T-cell (primary cell): ENCODE measurements around the gene STIM1. TPM values are rescaled to one million over a fixed set of nuclear protein-coding genes. Genes with fewer than 3 reads are reported as not detected.

Source experiments
- ATAC-seq, 4 experiments: fragments of 200-7000 bp in 3 of 4; fragments of 150-1000 bp in 1 of 4; cut with Tn5 transposase; replicated peaks in 1 of 4; 1 replicate in 3 of 4; 2 replicates in 1 of 4; pipeline ENCODE4 v1.10.0; 2021; ENCODE audit warnings: moderate library complexity in 3 of 4, mild to moderate bottlenecking in 2 of 4, moderate number of reproducible peaks in 1 of 4
- CTCF ChIA-PET, 2 donors: fragments of 300-600 bp; sonication (Branson Sonifier 250); formaldehyde crosslinking; loops; one replicate each; lab custom pipeline; 2022; ENCODE audit warnings: antibody characterized with exemption in 2 of 2; lab: Charles Lee
- POLR2A ChIA-PET, 2 donors: fragments of 300-600 bp; sonication (Branson Sonifier 250); formaldehyde crosslinking; loops; one replicate each; lab custom pipeline; 2022; ENCODE audit warnings: antibody characterized with exemption in 2 of 2; lab: Charles Lee
- DNase-seq, 35 experiments: peaks; one replicate each; pipeline versions ENCODE4 v3.0.0 to v3.0.0-alpha.2; 2013 to 2023
- H3K27ac ChIP-seq: one replicate; pipeline ENCODE4 v1.5.1; 2013; ENCODE audit warnings: low read length
- H3K27me3 ChIP-seq, 2 experiments: replicated peaks in 1 of 2; 1 replicate in 1 of 2; 2 replicates in 1 of 2; pipeline versions ENCODE4 v1.6.1 to v1.7.0; 2013; ENCODE audit warnings: low read length in 1 of 2, mixed read lengths in 1 of 2; ENCODE audit not compliant: control insufficient read depth in 2 of 2, insufficient read depth in 2 of 2; ENCODE audit errors: extremely low read depth in 1 of 2
- H3K36me3 ChIP-seq, 2 donors: 1 replicate in 1 of 2; 2 replicates in 1 of 2; pipeline versions ENCODE4 v1.6.1 to v1.7.0; 2013; ENCODE audit warnings: low read length in 1 of 2; ENCODE audit not compliant: control insufficient read depth in 2 of 2, insufficient read depth in 1 of 2; ENCODE audit errors: extremely low read depth in 1 of 2
- H3K4me1 ChIP-seq, 2 experiments: 1 replicate in 1 of 2; 2 replicates in 1 of 2; pipeline versions ENCODE4 v1.6.1 to v1.7.0; 2013; ENCODE audit warnings: low read length in 2 of 2, mixed read lengths in 1 of 2; ENCODE audit not compliant: insufficient read depth in 2 of 2, control insufficient read depth in 1 of 2; ENCODE audit errors: extremely low read depth in 1 of 2
- H3K4me3 ChIP-seq, 2 donors: 1 replicate in 1 of 2; 2 replicates in 1 of 2; pipeline versions ENCODE4 v1.5.1 to v1.7.0; 2013; ENCODE audit warnings: mild to moderate bottlenecking in 2 of 2, low read length in 1 of 2, moderate library complexity in 1 of 2; ENCODE audit not compliant: control insufficient read depth in 1 of 2; ENCODE audit errors: extremely low read depth in 1 of 2
- H3K9me3 ChIP-seq: 2 replicates; pipeline ENCODE4 v1.7.0; 2013
- H3K27ac Mint-ChIP-seq, 2 donors: one replicate each; pipeline ENCODE4 v1.8.0; 2020 to 2021; ENCODE audit warnings: mild to moderate bottlenecking in 2 of 2, mixed read lengths in 2 of 2
- H3K27me3 Mint-ChIP-seq, 2 donors: one replicate each; pipeline ENCODE4 v1.8.0; 2021 to 2022; ENCODE audit warnings: mixed read lengths in 2 of 2
- H3K36me3 Mint-ChIP-seq: one replicate; pipeline ENCODE4 v1.8.0; 2021; ENCODE audit warnings: mixed read lengths
- H3K4me1 Mint-ChIP-seq, 3 donors: one replicate each; pipeline ENCODE4 v1.8.0; 2020 to 2022; ENCODE audit warnings: mixed read lengths in 3 of 3, mild to moderate bottlenecking in 1 of 3
- H3K4me3 Mint-ChIP-seq, 3 donors: one replicate each; pipeline ENCODE4 v1.8.0; 2020 to 2022; ENCODE audit warnings: mild to moderate bottlenecking in 3 of 3, mixed read lengths in 3 of 3, moderate library complexity in 3 of 3
- H3K9me3 Mint-ChIP-seq, 3 donors: one replicate each; pipeline ENCODE4 v1.8.0; 2020 to 2022; ENCODE audit warnings: mixed read lengths in 3 of 3
- WGBS: methylation state at CpG from one replicate; pipeline ENCODE4 v1.1.5; 2013; ENCODE audit warnings: missing lambda C conversion rate; ENCODE audit not compliant: insufficient coverage; 5-methylcytosine and 5-hydroxymethylcytosine counted together
- total RNA-seq, 35 experiments: library from RNA in 6 of 35; stranded (reverse) in 6 of 35; fragments of 120-200 nt in 1 of 35; gene quantifications; one replicate each; pipeline versions ENCODE4 v1.2.1 to v1.2.4 and lab custom pipeline; 2013 to 2026

The STIM1 gene
- total RNA-seq, 5 donors from 2014 or later (not counting 1 experiment from before 2014, with no cell fraction given): 87.6 to 139 (median 94.5) TPM

DNA sequence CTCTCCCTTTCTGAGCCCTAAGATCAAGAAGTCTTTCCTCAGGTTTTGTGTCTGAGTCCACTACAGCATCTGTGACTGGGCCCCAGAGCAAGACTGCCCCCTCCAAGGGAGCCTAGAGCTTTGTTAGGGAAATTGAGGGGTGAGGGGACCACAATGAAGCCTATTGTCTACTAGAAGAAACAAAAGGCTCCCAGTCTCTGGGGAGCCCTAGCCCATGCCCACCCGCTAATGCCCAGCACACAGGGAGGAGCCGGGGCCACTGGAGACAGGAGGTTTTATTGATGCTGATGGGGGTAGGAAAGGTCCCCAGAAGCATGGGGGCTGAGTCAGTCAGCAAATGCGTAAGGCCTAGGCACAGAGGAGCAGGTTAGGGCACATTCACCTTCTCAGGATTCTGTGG, 28.7 kb upstream of the STIM1 start:
- ATAC-seq: no peak
- 93% methylated on average over 3 of the region's 3 CpGs for WGBS
- Histone ChIP-seq H3K27ac (no peak overlapping the region), H3K9me3 (no peaks in the 10 kb centered on the region), H3K27me3 (no peaks in the 10 kb centered on the region), H3K4me3 (no peak overlapping the region), H3K36me3 (peaks cover 22 to 59% of the 10 kb centered on the region in 2 donors), H3K4me1 (peaks cover 2 to 34% of the 10 kb centered on the region in 2 experiments)
- DNase-seq: no peak
- Mint-ChIP-seq H3K27ac (peak overlapping the region; percentile 44 to 63), H3K27me3 (no peaks in the 10 kb centered on the region), H3K9me3 (no peaks in the 10 kb centered on the region), H3K36me3 (peaks cover 30% of the 10 kb centered on the region), H3K4me1 (peaks cover 52 to 67% (median 52%) of the 10 kb centered on the region in 3 donors), H3K4me3 (no peak overlapping the region)
- CTCF ChIA-PET: interaction anchor here in 1 of 2 donors (0.7 to 2.4 kb wide), 4 partner anchors 12 to 28 kb away, joined by 3 to 13 read pairs (median 4); partner anchors contain the start of genes RHOG and STIM1
- POLR2A ChIA-PET: interaction anchor here in 1 of 2 donors (0.5 kb wide), 1 partner anchor 246 kb away, joined by 3 read pairs; no protein-coding TSS in a partner anchor

DNA sequence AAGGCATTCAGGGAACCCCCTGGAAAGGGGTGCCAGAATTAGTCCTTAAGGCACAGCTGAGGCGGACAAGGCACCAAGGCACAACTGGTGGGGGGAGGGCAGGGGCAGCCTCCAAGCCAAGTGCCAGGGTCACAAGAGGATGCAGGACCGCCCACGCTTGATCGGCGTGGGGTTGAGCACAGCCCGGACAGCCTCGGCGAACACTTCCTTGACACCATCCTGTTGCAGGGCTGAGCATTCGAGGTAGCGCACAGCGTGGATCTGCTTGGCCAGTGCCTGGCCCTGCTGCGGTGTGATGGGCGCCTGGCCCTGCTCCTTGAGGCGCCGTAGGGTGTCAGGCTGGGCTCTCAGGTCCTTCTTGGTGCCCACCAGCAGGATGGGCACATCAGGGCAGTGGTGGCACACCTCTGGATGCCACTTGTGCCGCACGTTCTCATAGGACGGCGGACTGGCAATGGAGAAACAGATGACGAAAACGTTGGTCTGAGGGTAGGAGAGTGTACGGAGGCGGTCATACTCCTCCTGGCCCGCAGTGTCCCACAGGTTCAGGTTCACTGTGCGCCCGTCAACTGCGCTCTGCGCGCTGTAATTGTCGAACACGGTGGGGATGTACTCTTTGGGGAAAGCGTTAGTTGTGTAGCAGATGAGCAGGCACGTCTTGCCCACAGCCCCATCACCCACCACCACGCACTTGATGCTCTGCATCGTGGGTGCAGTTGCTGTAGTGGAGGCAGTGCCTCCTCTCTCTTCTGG, 27.9 kb upstream of the STIM1 start:
- no peak for DNase-seq
- peak overlapping the region; percentile 44 to 67 for H3K27ac Mint-ChIP-seq
- Histone ChIP-seq H3K27me3 (no peaks in the 10 kb centered on the region), H3K4me3 (no peak overlapping the region), H3K36me3 (peaks cover 22 to 62% of the 10 kb centered on the region in 2 donors), H3K4me1 (peaks cover 8 to 43% of the 10 kb centered on the region in 2 experiments), H3K9me3 (no peaks in the 10 kb centered on the region), H3K27ac (no peak overlapping the region)
- ATAC-seq: no peak
- H3K9me3 Mint-ChIP-seq: no peaks in the 10 kb centered on the region
- 91% methylated on average over 28 of the region's 35 CpGs for WGBS
- H3K4me3 Mint-ChIP-seq: no peak overlapping the region
- ChIA-PET CTCF (interaction anchor here (0.6 to 2.6 kb wide), 4 partner anchors 13 to 243 kb away, joined by 3 to 7 read pairs (median 4); partner anchors contain the start of genes RHOG (in 1 of the 2) and STIM1 (in 1 of the 2)), POLR2A (no interaction called here)
- no peaks in the 10 kb centered on the region for H3K27me3 Mint-ChIP-seq
- peaks cover 61 to 76% (median 61%) of the 10 kb centered on the region in 3 donors for H3K4me1 Mint-ChIP-seq
- H3K36me3 Mint-ChIP-seq: peaks cover 32% of the 10 kb centered on the region

DNA sequence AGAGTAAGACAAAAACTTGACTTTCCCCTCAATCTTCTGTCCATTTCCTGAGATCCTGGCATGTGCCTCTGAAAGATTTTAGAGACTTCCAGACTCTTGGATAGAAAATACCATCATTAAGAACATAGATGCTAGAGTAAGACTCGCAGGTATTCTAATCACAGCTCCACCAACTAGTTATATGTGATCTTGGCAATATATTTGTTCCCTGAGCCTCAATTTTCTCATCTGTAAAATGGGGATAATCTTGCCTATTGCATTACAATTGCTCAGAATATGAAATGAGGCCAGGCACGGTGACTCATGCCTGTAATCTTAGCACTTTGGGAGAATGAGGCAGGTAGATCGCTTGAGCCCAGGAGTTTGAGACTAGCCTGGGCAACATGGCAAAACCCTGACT, 25.4 kb upstream of the STIM1 start:
- Histone ChIP-seq H3K9me3 (no peaks in the 10 kb centered on the region), H3K27ac (no peak overlapping the region), H3K4me3 (no peak overlapping the region), H3K36me3 (peaks cover 19 to 75% of the 10 kb centered on the region in 2 donors), H3K4me1 (peaks cover 25 to 56% of the 10 kb centered on the region in 2 experiments), H3K27me3 (no peaks in the 10 kb centered on the region)
- Mint-ChIP-seq H3K4me1 (peaks cover 68 to 85% (median 72%) of the 10 kb centered on the region in 3 donors), H3K9me3 (no peaks in the 10 kb centered on the region), H3K27me3 (no peaks in the 10 kb centered on the region), H3K4me3 (no peak overlapping the region), H3K36me3 (peaks cover 45% of the 10 kb centered on the region), H3K27ac (peak overlapping the region; percentile 55 to 90)
- 100% methylated on average over 1 of the region's 3 CpGs for WGBS
- ChIA-PET POLR2A (no interaction called here), CTCF (interaction anchor here (0.9 to 2.6 kb wide), 3 partner anchors 12 to 25 kb away, joined by 3 to 6 read pairs (median 3); partner anchors contain the start of gene STIM1 (in 1 of the 2))
- DNase-seq (no peak), ATAC-seq (no peak)

DNA sequence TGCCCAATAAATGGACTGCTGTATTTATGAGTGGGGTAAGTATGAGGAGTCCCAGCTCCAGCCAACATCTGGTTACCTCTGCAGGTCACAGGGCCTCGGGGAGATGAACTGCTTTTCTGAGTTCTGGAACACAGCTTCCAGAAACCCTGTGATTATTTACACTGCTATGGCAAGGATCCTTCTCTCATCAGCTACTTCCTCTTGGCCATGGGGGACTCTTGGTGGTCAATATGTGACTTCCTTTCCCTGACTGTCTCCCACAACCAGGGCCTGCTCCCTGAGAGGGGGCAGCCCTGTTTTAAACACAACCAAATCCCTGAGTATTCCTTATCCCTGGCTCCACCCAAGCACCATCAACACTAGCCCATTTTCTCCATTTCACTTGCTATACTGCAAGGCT, 24.7 kb upstream of the STIM1 start:
- ChIA-PET CTCF (interaction anchor here (0.9 to 1.3 kb wide), 3 partner anchors 11 to 18 kb away, joined by 3 read pairs; no protein-coding TSS in a partner anchor), POLR2A (interaction anchor here in 1 of 2 donors (0.6 kb wide), 1 partner anchor 182 kb away, joined by 3 read pairs; no protein-coding TSS in a partner anchor)
- H3K9me3 Mint-ChIP-seq: no peaks in the 10 kb centered on the region
- H3K4me1 ChIP-seq: peaks cover 31 to 56% of the 10 kb centered on the region in 2 experiments
- no peak for DNase-seq
- peaks cover 19 to 75% of the 10 kb centered on the region in 2 donors for H3K36me3 ChIP-seq
- H3K27ac ChIP-seq: peak overlapping the region; percentile 47
- no peak for ATAC-seq
- 33% methylated on average over 1 of the region's 1 CpG for WGBS
- peaks cover 50% of the 10 kb centered on the region for H3K36me3 Mint-ChIP-seq
- peak overlapping the region in 1 of 3 donors; percentile 89 for H3K4me3 Mint-ChIP-seq
- no peak overlapping the region for H3K4me3 ChIP-seq
- no peaks in the 10 kb centered on the region for H3K27me3 ChIP-seq
- no peaks in the 10 kb centered on the region for H3K27me3 Mint-ChIP-seq
- H3K9me3 ChIP-seq: no peaks in the 10 kb centered on the region
- peaks cover 70 to 87% (median 73%) of the 10 kb centered on the region in 3 donors for H3K4me1 Mint-ChIP-seq
- peak overlapping the region; percentile 90 to 94 for H3K27ac Mint-ChIP-seq

DNA sequence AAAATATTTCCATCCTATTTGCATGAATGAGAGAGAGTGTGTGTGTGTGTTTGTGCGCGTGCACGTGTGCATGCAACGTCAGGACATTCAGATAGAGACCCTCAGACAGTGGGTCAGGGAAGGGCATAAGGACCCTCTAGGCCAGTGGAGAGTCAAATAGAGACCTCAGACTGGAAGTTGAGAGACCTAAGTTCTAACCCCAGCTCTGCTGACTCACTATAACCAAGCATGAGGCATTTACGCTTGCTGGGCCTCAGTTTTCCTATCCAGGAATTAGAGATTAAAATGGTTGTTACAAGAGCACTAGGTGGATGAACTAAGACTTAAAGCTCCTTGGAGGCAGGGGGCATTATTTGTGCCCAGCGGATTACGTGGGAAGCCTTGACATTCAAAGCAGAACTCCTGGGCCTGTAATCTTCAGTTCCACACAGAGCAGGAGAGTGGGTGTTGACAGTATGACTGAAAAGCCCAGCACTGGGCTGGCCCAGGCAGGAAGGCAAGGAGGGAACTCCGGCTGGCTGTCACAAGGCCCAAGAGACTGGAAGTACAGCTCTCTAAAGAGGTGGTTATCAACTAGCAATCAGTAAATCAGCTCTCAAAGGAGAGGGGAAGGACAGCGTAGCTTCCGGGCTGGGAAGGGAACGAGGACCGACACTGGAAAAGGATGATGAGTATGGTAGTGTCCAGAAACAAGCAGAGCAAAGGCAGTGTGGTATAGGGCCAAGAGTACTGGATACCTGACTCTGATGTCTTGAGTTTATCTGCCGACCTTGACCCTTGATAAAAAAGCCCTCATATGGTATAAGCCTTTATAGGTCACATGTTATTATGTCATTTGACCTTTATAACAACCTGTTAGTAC, 23.9 kb upstream of the STIM1 start:
- ATAC-seq (peak in 1 of 4 experiments; percentile 31), DNase-seq (no peak)
- H3K27ac ChIP-seq: peak overlapping the region; percentile 47
- ChIA-PET CTCF (interaction anchor here (0.5 to 1.3 kb wide), 5 partner anchors 8 to 249 kb away, joined by 3 to 4 read pairs (median 3); no protein-coding TSS in a partner anchor), POLR2A (interaction anchor here in 1 of 2 donors (0.6 kb wide), 2 partner anchors 181 to 241 kb away, joined by 3 read pairs; no protein-coding TSS in a partner anchor)
- H3K9me3 ChIP-seq: no peaks in the 10 kb centered on the region
- Mint-ChIP-seq H3K9me3 (no peaks in the 10 kb centered on the region), H3K27ac (peak overlapping the region; percentile 90 to 94), H3K4me3 (peak overlapping the region in 1 of 3 donors; percentile 89), H3K4me1 (peaks cover 73 to 87% (median 73%) of the 10 kb centered on the region in 3 donors), H3K27me3 (no peaks in the 10 kb centered on the region), H3K36me3 (peaks cover 48% of the 10 kb centered on the region)
- H3K36me3 ChIP-seq: peaks cover 19 to 67% of the 10 kb centered on the region in 2 donors
- peaks cover 36 to 65% of the 10 kb centered on the region in 2 experiments for H3K4me1 ChIP-seq
- no peaks in the 10 kb centered on the region for H3K27me3 ChIP-seq
- WGBS: 68% methylated on average over 10 of the region's 13 CpGs
- no peak overlapping the region for H3K4me3 ChIP-seq
